Lower leg skin (tissue), 4 donors: ENCODE data around the gene BTBD17. TPM values are rescaled to one million over a fixed set of nuclear protein-coding genes. Genes with fewer than 3 reads are reported as not detected.

Experiments used
- DNase-seq, 2 donors: peaks; one replicate each; pipeline ENCODE4 v3.0.0-alpha.2; 2019; ENCODE audit warnings: low spot score in 2 of 2
- H3K4me3 ChIP-seq: fragments of 200-600 bp; sonication (generic); 2 replicates; pipeline ENCODE4 v1.5.1; 2017; ENCODE audit warnings: mild to moderate bottlenecking, low read depth; ENCODE audit not compliant: poor library complexity, severe bottlenecking
- POLR2A ChIP-seq, 2 donors: fragments of 450-650 bp; IDR thresholded peaks; one replicate each; pipeline ENCODE4 v1.6.1; 2016 to 2017; ENCODE audit warnings: antibody characterized with exemption in 2 of 2, mild to moderate bottlenecking in 1 of 2, moderate library complexity in 1 of 2
- WGBS, 2 donors: methylation state at CpG; one replicate each; pipeline ENCODE4 v1.1.5; 2018; 5-methylcytosine and 5-hydroxymethylcytosine counted together
- intact Hi-C: fragments of 100-400 bp; cut with DNase I; formaldehyde crosslinking; loops from one replicate; pipeline ENCODE4 v1.15.0; 2023; ENCODE audit warnings: low total_unique reads
- total RNA-seq, 4 donors: library from RNA; depleted of rRNA; stranded (reverse); fragments of >200 nt; gene quantifications; one replicate each; pipeline ENCODE4 v1.1.0, GENCODE V29; 2016
- TF ChIP-seq, protein P1 (sequence below), 3 donors: fragments of 450-650 bp; IDR thresholded peaks; one replicate each; pipeline ENCODE4 v1.5.1; 2016; ENCODE audit warnings: antibody characterized with exemption in 3 of 3, mild to moderate bottlenecking in 3 of 3, moderate library complexity in 2 of 3

Gene BTBD17
- total RNA-seq, 4 donors from 2014 or later, result 0.22 TPM; not detected in 3

DNA sequence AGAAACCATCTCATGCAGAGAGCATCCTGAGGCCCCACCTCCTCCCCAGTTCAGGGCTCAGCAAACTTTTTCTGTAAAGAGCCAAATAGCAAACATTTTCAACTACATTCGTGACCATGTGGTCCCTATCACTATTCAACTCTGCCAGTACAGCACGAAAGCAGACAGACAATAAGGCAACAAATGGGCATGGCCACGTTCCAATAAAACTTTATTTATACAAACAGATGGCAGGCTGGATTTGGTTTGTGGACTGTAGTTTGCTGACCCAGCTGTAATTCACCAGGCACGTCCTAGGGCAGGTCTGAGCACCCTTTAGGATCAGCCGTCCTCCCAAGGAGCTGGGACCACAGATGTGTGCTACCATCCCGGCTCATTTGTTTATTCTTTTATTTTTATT is 43.1 kb upstream of the BTBD17 start:
- H3K4me3 ChIP-seq, result no peak overlapping the region
- 83 to 87% methylated on average over 6 of the region's 6 CpGs for WGBS, 2 donors
- TF ChIP-seq, protein P1, sequence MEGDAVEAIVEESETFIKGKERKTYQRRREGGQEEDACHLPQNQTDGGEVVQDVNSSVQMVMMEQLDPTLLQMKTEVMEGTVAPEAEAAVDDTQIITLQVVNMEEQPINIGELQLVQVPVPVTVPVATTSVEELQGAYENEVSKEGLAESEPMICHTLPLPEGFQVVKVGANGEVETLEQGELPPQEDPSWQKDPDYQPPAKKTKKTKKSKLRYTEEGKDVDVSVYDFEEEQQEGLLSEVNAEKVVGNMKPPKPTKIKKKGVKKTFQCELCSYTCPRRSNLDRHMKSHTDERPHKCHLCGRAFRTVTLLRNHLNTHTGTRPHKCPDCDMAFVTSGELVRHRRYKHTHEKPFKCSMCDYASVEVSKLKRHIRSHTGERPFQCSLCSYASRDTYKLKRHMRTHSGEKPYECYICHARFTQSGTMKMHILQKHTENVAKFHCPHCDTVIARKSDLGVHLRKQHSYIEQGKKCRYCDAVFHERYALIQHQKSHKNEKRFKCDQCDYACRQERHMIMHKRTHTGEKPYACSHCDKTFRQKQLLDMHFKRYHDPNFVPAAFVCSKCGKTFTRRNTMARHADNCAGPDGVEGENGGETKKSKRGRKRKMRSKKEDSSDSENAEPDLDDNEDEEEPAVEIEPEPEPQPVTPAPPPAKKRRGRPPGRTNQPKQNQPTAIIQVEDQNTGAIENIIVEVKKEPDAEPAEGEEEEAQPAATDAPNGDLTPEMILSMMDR (IDR thresholded peaks at IDR 0.05), result no peak
- no peak for TF ChIP-seq POLR2A (IDR thresholded peaks at IDR 0.05)
- intact Hi-C loops, result no loop called here
- DNase-seq, result no peak

DNA sequence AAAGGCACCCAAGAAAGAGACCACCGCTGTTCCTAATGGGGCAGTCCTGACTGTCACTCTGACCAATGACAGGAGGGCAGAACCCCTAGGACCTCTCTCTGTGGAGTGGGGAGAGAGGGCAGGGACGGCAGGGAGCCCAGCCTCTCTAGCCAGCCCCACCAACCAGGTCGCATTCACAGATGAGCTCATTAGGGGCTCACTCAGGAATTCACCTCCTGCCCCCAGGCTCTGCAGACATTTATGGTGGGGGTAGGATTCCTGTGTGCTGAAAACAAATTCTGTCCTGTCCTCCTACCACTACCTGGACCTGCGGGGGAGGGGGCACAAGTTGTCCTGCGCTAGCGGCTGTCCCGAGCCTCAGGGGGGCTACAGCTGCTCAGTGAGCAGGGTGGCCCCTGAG is 42.5 kb upstream of the BTBD17 start:
- intact Hi-C loops, result no loop called here
- no peak for DNase-seq

DNA sequence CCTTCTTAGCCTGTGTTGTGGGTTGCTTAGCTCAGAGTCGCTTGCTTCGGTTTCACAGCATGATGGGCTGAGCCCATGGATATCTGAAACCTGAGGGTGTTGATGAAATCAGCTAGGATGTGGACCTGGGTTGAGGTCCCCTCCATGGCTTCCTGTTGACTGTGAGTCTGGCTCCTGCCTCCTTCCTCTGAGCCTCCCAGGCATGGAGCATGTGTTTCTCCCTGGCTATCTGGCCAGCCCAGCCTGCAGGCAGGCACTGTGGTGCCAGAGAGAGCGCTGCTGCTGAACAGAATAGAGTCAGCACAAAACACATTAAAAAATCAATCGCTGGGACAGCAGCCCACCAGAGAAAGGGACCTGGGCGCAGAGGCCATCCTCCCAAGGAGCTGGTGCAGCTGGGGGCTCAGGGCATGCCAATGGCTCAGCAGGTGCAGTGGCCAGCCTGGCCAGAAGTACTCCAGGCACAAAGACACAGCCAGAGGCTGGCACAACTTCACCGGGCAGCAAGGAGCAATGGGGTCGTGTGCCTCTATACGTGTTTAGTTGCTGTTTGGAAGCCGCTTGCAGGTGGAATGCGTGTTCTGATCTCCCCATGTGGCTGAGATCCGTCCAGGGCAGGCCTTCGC is 42.0 kb upstream of the BTBD17 start:
- intact Hi-C loops, result no loop called here
- H3K4me3 ChIP-seq, result no peak overlapping the region
- TF ChIP-seq POLR2A (IDR thresholded peaks at IDR 0.05), result no peak
- no peak for DNase-seq
- WGBS, 2 donors, result 64 to 75% methylated on average over 12 of the region's 12 CpGs

More for the DNA sequence above, 42.5 kb upstream of the BTBD17 start:
- WGBS, 2 donors, result 54 to 65% methylated on average over 7 of the region's 7 CpGs
- H3K4me3 ChIP-seq, result no peak overlapping the region
- TF ChIP-seq, protein P1 (IDR thresholded peaks at IDR 0.05), result no peak
- TF ChIP-seq POLR2A (IDR thresholded peaks at IDR 0.05), result no peak

DNA sequence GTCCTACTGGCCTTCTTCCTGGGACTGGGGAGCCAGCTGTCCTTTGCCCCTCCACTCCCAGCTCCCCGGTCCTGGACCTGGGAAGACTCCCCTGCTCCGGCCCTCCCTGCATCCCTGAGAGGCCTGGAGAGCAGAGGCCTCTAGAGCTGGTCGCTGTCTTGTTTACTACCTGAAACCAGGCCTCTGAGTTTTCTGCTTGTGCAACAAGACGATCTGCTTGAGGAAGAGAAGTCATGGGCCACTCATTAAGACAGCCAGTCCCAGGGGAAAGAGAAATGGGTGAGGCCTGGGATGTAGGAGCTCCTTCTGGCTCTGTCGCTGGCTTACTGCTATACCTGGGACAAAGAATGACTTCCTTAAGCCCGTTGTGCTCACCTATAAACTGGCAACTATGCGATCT is 40.4 kb upstream of the BTBD17 start:
- TF ChIP-seq, protein P1 (IDR thresholded peaks at IDR 0.05), result no peak
- no peak for TF ChIP-seq POLR2A (IDR thresholded peaks at IDR 0.05)
- 84 to 86% methylated on average over 7 of the region's 7 CpGs for WGBS, 2 donors
- intact Hi-C loops, result no loop called here
- no peak for DNase-seq
- no peak overlapping the region for H3K4me3 ChIP-seq

DNA sequence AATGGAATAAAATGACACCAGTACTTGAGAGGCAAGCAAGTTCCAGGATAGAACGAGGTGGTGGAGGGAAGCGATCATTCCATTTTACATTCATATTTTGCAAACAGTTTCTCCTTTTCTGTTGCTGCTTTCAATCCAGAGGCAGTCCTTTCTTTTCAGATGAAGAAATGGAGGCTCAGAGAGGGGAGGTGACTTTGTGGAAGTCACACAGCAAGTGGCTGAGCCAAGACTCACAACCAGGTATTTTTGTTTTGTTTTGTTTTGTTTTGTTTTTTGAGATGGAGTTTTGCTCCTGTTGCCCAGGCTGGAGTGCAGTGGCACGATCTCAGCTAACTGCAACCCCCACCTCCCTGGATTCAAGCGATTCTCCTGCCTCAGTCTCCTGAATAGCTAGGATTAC is 34.9 kb upstream of the BTBD17 start:
- no peak for TF ChIP-seq POLR2A (IDR thresholded peaks at IDR 0.05)
- TF ChIP-seq, protein P1 (IDR thresholded peaks at IDR 0.05), result no peak
- intact Hi-C loops, result no loop called here
- no peak for DNase-seq
- no peak overlapping the region for H3K4me3 ChIP-seq
- 65 to 91% methylated on average over 4 of the region's 4 CpGs for whole genome bisulfite sequencing, 2 donors

DNA sequence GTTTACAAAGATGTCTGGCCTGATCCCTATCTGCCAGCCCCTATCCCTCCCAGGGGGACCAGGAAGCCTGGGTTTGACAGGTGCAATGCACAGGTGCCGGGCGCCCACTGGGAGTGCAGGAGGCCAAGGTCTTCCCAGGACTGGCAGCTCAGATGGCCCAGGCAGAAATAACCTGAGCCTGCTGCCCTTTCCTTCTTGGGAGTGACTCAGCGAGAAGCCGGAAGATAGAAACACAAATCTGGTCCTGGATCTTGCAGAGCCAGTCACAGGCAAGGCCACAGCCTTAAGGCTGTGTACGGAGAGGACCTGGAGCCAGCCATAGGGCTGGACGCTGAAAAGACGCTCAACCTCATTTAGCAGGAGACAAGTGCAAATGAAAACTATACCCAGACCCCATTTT is 33.3 kb upstream of the BTBD17 start:
- WGBS, 2 donors, result 68 to 74% methylated on average over 7 of the region's 7 CpGs
- intact Hi-C loops, result no loop called here
- no peak for DNase-seq
- H3K4me3 ChIP-seq, result no peak overlapping the region
- TF ChIP-seq, protein P1 (IDR thresholded peaks at IDR 0.05), result no peak
- TF ChIP-seq POLR2A (IDR thresholded peaks at IDR 0.05), result no peak
